ENCODE results near the gene FBF1.

DNA sequence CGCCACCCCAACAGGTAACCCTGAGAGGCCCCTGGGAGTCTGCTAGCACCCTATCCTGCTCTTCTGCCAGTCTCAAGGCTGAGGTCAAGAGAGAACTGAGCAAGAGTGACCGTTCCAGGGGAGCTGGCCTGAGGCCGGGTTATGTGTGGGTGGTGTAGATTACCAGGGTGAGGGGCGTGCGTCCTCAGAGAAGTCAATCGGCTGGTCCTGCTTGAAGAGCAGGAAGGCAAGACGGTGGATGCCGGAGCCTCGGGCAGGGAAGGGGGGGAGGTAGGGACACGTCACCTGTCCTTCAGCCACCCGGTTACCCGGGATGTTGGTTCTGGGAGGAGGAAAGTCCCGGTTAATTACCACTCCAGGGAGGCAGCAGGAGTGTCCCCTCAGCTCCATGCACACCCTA lies 41.5 kb downstream of the FBF1 start:
- no peak for TF ChIP-seq CEBPB (IDR thresholded peaks at IDR 0.05; ENCODE audit: low read depth, low read length)
- no peak for TF ChIP-seq USF2 (IDR thresholded peaks at IDR 0.05; ENCODE audit: low read length)
- TF ChIP-seq BCL11A (IDR thresholded peaks at IDR 0.05; ENCODE audit: low read depth in 2 of 2, low read length in 2 of 2): no peak
- TF ChIP-seq RFX5 (IDR thresholded peaks at IDR 0.05; ENCODE audit: borderline replicate concordance, low read depth, low read length): no peak
- TF ChIP-seq CHD7 (IDR thresholded peaks at IDR 0.05; ENCODE audit: insufficient replicate concordance, low read length): no peak
- TF ChIP-seq EZH2 (IDR thresholded peaks at IDR 0.05; ENCODE audit: low read depth, low read length, severe bottlenecking): no peak
- TF ChIP-seq BRCA1 (IDR thresholded peaks at IDR 0.05; ENCODE audit: low read depth, low read length): no peak
- TF ChIP-seq TAF1 (IDR thresholded peaks at IDR 0.05; ENCODE audit: low read depth, low read length): no peak
- no peak for TF ChIP-seq JUN (IDR thresholded peaks at IDR 0.05; ENCODE audit: low read depth, low read length)
- no peak for TF ChIP-seq CTCF (IDR thresholded peaks at IDR 0.05; ENCODE audit: control extremely low read depth in 1 of 3, insufficient read depth in 1 of 3, low read depth in 1 of 3, low read length in 3 of 3)
- no peak for TF ChIP-seq YY1 (IDR thresholded peaks at IDR 0.05; ENCODE audit: low read depth, low read length)
- TF ChIP-seq RBBP5 (IDR thresholded peaks at IDR 0.05; ENCODE audit: borderline replicate concordance, low read depth, low read length): no peak
